CMK (cell line): Measurements from ENCODE around the gene NPTX2.
"Not testable (repeated sequence)": the region's sequence is repeated elsewhere in the genome, so short reads cannot be mapped to it uniquely, and the experiment has no call there.

ENCODE experiments used
- DNase-seq: peaks from one replicate; pipeline ENCODE4 v3.0.0-alpha.2; 2010; ENCODE audit warnings: low read depth

NPTX2 gene

GRCh38 chr7:98617051-98617959, at the start of gene NPTX2:
NPTX2 (plus strand) TSS chr7:98617285; CDS start chr7:98617462, 177 bp downstream.
- DNase-seq: no peak

GRCh38 chr7:98567991-98568390, 49.1 kb upstream of the NPTX2 start:
- DNase-seq: no peak

- DNase-seq: no peak
Measured at GRCh38 chr7:98568891-98569290, 48.2 kb upstream of the NPTX2 start.

- DNase-seq: no peak
Measured at GRCh38 chr7:98569691-98570337, 47.3 kb upstream of the NPTX2 start.

GRCh38 chr7:98571006-98571405, 46.1 kb upstream of the NPTX2 start:
- DNase-seq: no peak

GRCh38 chr7:98571986-98572385, 45.1 kb upstream of the NPTX2 start:
- DNase-seq: no peak

- DNase-seq: not testable (repeated sequence)
Measured at GRCh38 chr7:98572716-98573115, 44.4 kb upstream of the NPTX2 start.

- DNase-seq: no peak
Measured at GRCh38 chr7:98573816-98574215, 43.3 kb upstream of the NPTX2 start.

- no peak for DNase-seq
Measured at GRCh38 chr7:98575878-98576277, 41.2 kb upstream of the NPTX2 start.

- DNase-seq: no peak
Measured at GRCh38 chr7:98584830-98585229, 32.3 kb upstream of the NPTX2 start.

GRCh38 chr7:98591926-98592325, 25.2 kb upstream of the NPTX2 start:
- no peak for DNase-seq

- no peak for DNase-seq
Measured at GRCh38 chr7:98594348-98594747, 22.7 kb upstream of the NPTX2 start.

GRCh38 chr7:98594787-98595186, 22.3 kb upstream of the NPTX2 start:
- DNase-seq: no peak

GRCh38 chr7:98598846-98599615, 18.1 kb upstream of the NPTX2 start:
- DNase-seq: no peak

- DNase-seq: no peak
Measured at GRCh38 chr7:98599886-98600285, 17.2 kb upstream of the NPTX2 start.

GRCh38 chr7:98602755-98603398, 14.2 kb upstream of the NPTX2 start:
- no peak for DNase-seq

GRCh38 chr7:98603399-98603788, 13.7 kb upstream of the NPTX2 start:
- DNase-seq: no peak

GRCh38 chr7:98613601-98614425, 3.3 kb upstream of the NPTX2 start:
- no peak for DNase-seq

GRCh38 chr7:98616381-98617050, 569 bp upstream of the NPTX2 start:
- no peak for DNase-seq

GRCh38 chr7:98617960-98618418, 904 bp downstream of the NPTX2 start:
- DNase-seq: no peak

- DNase-seq: no peak
Measured at GRCh38 chr7:98618786-98619185, 1.7 kb downstream of the NPTX2 start.
